ENCODE data around the gene CRIP3.

CRIP3 gene

DNA sequence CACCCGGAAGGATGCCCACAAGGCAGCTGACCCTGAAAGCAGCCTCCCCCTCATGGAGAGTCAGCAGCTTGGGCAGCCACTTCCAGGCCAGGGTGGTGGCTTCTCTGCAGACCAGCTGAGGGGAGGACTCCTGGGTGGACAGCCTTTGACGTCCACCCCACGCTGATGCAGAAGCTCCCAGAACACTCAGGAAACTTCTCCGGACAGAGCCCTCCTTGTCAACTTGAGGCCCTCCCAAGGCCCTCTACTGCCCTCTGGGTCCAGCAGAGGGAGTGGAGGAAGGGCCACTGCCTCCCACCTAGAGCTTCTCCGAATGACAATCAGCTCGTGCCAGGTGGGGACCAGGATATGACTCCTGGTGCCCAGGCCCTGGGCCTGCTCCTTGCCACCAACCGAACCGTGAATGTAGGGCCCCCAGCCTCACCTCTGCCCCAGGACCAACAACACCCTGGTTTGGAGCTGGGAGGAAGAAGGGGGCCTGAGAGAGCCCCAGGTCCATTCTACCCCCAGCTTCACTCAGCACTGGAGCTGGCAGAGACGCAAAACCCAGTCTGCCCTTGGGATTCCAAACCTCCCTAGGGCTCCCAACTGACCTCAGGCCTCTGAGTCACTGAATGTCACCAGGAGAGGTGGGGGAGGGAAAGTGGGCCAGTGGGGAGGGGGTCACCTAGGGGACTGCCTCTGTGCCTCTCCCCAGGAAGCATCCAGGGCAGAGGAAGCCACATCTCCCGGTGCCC is 21.5 kb downstream of the CRIP3 start:
- DNase-seq, result no peak

- DNase-seq, result no peak
Measured at GRCh38 chr6:43286456-43286979, 22.1 kb downstream of the CRIP3 start.

GRCh38 chr6:43285832-43286231 is 22.8 kb downstream of the CRIP3 start:
- DNase-seq, result no peak

DNA sequence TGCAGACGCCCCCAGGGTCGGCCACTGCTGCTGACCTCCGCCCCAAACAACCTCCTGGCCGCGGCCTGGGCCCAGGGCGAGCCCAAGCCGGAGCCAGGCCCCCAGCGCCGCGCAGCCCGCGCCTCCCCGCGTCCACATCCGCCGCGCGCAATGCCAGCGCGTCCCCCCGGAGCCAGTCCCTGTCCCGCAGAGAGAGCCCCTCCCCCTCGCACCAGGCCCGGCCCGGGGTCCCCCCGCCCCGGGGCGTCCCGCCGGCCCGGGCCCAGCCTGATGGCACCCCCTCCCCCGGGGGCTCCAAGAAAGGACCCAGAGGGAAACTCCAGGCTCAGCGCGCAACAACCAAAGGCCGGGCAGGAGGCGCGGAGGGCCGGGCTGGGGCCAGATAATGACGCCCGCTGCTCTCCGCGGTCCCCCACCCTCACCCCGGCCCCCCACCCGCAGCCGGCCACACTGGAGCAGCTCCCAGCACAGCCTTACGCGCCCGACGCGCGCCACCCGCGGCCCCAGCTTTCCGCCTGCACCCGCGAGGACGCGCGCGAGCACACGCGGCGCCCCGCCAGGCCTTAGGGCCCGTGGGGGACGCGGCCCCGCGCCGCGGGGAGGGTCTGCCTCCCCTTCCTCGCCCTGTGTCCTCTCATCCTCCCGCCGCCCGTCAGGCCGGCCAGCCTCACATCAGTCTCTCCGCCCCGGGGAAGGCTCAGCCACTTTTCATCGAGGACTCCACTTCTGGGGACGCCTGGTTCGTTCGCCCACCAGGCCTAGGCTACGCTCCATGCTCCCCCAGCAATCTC is 23.4 kb downstream of the CRIP3 start:
- DNase-seq, result no peak

GRCh38 chr6:43283905-43284304 is 24.7 kb downstream of the CRIP3 start:
- DNase-seq, result no peak

GRCh38 chr6:43283514-43283901 is 25.1 kb downstream of the CRIP3 start:
- no peak for DNase-seq

GRCh38 chr6:43282636-43283513 is 25.8 kb downstream of the CRIP3 start:
- DNase-seq, result no peak

GRCh38 chr6:43282060-43282459 is 26.6 kb downstream of the CRIP3 start:
- no peak for DNase-seq

DNA sequence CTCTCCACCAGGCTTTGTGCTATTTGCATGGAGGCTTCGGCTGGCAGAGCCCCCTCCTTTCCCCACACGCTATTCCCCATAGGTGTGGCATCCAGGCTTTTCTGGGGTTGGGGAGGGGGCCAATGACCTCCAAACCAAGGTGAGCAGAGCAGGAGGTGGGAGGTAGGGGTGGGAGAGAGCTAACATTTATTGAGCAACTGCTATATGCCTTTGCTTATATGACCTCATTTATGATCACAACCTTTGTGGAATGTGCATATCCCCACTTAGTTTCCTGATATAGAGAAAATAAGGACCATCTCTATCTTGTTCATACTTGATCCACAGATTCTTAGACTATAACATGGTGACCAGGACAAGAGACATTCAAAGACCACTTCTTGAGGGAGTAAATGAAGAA is 28.4 kb downstream of the CRIP3 start:
- DNase-seq, result no peak

DNA sequence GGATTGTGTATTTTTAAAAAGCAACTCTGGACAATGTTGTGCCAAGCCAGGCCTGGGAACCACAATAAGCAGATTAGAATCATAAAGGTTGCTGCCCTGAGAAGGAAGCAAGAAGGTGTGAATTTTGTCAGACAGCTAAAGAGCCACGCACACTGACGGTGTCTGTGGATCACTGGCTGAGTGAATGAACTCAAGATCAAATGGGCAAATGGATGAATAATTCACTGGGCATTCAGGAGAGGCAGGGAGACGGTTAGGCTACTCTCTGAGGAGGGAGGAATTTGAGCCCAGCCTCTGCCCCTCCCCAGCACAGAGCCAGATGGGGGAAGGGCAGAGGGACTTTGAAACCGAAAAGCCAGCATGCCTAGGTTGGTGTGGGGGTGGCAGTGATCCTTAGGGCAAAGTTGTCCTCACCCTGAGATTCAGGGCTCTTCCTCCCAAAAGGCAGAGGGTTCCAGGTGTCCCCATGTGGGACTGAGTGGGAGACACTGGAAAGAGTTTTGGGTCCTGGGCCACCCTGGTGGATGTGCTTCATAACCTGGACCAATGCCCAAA is 30.0 kb downstream of the CRIP3 start:
- no peak for DNase-seq

GRCh38 chr6:43277643-43278523 is 30.7 kb downstream of the CRIP3 start:
- no peak for DNase-seq

GRCh38 chr6:43277306-43277642 is 31.4 kb downstream of the CRIP3 start:
- DNase-seq, result no peak

GRCh38 chr6:43276577-43277305 is 31.9 kb downstream of the CRIP3 start:
- DNase-seq, result no peak

GRCh38 chr6:43275801-43276576 is 32.6 kb downstream of the CRIP3 start:
- DNase-seq, result no peak

DNA sequence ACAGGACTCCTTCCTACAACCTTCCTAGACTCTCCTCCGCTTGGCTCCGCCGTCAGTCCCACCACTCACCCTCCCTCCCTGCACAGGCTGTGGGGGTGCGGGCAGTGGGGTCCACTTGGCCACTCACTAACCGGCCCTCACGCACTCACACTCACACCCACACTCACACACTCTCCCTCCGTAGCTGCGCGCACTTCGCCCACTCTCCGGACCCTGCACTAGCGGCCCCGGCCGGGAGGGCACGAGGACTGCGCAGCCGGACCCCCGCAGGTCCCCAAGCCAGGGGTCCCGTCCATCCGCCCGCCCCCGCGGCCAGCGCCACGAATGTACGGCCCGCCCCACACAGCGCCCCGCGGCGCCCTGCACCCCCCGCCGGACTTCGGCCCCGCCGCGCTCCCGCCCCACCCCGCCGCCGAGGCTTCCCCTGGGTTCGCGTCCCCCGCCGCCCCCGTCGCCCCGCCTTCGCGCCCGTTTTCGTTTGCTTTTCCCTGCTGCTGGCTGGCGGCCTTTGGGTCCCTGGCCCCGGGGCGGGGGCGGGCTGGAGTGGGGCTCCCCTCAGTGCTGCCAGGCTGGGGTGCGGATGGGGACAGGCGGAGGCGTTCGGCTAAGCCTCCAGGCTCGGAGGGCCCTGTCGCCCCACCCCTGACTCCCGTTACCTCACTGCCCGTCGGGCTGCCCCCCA is 33.6 kb downstream of the CRIP3 start:
- DNase-seq, result peak; percentile 31

DNA sequence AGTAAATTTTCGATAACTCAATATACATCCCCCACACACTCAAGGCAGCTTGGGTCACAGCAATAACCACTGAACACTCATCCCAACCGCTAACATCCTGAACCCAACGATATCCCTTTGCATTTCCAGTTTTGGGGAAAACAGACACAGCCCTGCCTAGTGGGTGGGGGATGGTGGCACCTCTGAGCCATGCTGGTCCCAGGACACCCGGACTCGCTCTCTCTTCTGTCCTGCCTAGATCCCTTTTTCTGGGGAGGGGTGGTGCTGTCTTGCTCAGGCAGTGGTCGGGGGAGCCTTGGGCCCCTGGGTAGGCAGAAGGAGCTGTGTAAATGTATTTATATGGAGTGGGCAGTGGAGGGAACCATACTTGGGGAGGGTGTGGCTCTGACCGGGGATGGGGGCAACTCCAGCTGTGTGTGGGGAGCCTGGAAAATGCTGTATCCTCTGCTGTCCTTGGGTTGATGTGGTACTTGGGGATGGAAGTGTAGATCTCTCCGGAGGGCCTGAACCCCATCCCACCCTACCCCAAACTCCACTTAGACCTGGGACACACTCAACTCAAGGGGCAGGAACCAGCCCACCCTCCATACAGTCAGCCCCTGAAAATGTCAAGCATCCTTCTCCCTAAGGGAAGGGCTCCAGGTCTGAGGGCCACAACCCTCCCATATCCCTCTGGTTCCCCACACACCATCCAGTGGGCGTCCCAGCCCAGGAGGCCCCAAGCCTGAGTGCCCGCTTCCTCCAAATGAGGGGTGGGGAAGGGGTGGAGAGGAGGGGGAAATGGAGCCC is 34.3 kb downstream of the CRIP3 start:
- no peak for DNase-seq

DNA sequence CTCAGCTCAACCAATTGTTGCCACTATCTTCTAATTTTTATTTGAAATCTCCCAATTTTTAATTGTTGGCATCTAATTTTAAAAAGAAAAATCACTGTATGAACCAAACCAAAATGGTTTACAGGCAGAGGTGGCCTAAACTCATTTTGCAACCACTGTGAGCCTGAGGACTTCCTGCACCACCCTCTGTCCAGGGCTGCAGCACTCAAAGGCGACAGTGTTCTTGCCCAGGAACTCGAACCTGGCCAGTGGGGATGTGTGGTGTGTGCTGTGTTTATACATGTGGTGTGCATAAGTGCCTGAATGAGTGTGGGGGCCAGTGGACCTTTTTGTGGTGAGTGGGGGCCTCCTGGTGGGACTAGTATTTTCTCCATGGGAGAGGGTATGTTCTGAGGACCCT is 34.9 kb downstream of the CRIP3 start:
- no peak for DNase-seq

- no peak for DNase-seq
Measured at GRCh38 chr6:43271944-43272343, 36.7 kb downstream of the CRIP3 start.

All from stimulated activated CD4-positive, alpha-beta T cell treated with anti-CD3 and anti-CD28 coated beads, Interleukin-12 subunit alpha, Interleukin-12 subunit beta, amount 100 ng/mL, for 4 hours (primary cell).